GM21619 (cell line): ENCODE measurements around the gene IL34.
"Not testable (repeated sequence)": the region's sequence is repeated elsewhere in the genome, so short reads cannot be mapped to it uniquely, and the experiment has no call there.

Experiments used
- ATAC-seq: cut with Tn5 transposase; IDR thresholded peaks from one replicate; pipeline ENCODE4 v1.9.1; 2021; ENCODE audit not compliant: unreplicated experiment

Gene IL34

DNA sequence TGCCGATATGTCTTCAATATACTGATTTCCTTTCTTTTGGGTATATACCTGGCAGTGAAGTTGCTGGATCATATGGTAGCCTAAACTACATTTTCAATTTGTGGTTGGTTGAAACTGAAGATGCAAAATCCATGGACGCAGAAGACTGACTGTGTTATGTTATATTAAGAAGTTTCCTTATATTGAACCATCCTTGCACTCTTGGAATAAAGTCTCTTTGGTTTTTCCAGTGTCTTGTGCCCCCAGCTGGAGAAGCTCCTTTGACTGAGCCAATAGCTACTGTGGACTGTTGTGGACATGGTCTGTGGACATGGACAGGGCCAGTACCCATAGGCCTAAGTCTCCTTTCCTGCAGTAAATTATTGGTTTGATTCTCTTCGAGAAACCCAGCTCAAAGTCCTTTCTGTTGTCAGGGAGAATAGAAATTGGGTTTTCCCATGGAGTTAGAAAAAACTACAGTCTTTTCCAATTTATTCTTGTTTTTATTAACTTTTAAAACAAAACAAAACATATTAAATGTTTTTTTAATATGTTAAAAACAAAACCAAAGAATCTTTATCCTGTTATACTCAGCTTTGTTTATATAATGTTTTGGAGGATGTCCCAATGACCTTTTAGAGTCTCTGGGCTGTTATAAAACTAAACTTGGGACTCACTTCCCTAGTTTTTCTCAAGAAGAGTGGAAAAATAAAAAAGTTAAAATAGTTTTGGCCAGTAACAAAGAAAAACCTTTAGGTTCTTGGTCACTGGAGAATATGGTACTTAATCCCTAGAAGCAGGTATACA, 15.2 kb upstream of the IL34 start:
- no peak for ATAC-seq

DNA sequence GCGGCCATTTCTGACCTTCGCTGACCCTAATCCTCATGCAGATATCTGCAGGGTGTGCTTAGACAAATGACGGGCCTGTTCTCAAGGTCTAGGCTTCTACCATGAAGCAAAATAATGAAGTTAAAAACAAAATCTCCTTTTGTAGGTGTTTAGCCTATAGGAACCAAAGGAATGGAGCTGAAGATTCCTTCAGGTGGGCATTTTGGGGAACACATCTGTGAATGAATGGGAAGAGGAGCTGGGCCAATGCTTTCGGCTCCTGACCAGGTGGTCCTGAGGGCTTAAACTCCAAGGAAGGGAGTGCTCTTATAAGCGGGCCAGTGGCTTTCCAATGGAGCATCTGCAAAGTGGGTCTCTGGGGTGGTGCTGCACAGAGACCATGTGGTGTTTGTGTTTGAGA, 14.1 kb upstream of the IL34 start:
- ATAC-seq: no peak

GRCh38 chr16:70633617-70634016, 12.7 kb upstream of the IL34 start:
- ATAC-seq: not testable (repeated sequence)

DNA sequence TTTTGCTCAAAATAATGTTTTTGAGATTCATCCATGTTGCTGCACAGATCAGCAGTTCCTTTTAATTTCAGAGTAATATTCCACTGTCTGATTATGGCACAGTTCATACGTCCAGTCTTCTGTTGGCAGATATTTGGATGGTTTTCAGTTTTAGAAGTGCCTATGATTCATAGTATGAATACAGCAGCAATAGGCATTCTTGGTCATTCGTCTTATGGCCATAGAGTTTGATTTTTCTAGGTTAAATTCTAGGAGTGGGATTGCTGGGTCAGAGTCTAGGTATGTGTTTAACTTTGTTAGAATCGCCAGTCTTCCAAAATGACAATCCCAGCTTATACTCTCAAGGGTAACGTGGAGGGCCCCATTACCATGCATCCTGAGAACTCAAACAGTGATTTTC, 11.5 kb upstream of the IL34 start:
- ATAC-seq: no peak

DNA sequence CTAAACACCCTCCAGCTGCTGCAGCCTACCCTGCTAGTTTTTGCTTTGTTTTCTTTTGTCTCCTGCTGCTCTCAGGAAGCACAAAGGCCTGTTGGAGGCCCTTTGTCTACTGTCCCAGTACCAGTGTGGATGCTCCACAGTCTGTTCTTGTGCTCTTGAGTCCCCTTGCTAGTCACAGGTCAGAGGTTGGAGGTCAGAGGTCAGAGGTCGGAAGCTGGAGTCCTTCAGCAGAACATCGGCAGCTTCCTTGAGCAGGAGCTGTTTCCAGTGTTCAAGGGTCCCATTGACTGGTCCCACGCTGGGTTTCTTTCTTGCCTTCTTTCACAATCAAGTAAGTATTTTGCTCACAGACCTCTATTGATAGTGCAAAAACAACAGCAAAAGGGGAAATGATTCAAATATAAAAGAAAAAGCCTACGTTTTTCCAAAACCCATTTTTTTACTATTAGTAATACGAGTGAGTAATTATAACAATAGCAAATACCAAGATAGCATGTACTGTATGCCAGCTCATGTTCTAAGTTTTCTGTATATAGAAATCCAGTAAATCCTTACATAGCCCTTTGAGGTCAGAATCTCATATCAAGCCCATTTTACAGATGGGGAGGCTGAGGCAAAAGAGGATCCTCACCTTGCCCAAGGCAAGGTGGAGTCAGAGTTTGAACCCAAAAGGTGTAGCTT, 10.9 kb upstream of the IL34 start:
- no peak for ATAC-seq

GRCh38 chr16:70638814-70639792, 7.3 kb upstream of the IL34 start:
- no peak for ATAC-seq

- no peak for ATAC-seq
These were observed 3.7 kb upstream of the IL34 start for GRCh38 chr16:70642633-70643032.

GRCh38 chr16:70643264-70643663, 3.1 kb upstream of the IL34 start:
- not testable (repeated sequence) for ATAC-seq

DNA sequence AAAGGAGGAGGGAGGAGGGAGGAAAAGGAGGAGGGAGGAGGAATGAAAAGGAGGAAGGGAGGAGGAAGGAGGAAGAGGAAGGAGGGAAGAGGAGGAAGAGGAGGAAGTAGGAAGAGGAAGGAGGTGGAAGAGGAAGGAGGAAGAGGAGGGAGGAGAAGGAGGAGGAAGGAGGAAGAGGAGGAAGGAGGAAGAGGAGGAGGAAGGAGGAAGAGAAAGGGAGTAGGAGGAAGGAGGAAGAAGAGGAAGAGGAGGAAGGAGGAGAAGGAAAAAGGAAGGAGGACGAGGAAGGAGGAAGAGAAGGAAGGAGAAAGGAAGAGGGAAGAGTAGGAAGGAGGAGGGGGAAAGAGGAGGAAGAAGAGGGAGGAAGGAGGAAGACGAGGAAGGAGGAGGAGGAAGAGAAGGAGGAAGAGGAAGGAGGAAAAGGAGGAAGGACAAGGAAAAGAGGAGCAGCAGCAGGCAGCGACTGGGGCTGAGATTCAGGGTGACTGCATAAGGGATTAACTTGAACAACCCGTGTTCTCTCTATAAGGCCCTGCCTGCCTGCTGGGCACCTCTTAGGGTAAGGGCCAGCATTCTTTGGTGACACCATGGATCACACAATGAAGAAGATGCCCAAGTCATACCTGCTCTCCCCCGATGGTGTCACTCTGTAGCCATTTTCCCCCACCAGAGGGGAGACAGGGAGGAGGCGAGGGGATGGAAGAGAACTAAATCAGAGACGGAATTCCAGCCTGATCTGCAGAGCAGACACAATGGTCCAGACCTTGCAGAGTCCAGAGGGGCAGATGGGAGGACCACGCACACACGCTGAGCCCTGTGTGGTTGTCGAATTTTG, 1.4 kb upstream of the IL34 start:
- ATAC-seq: no peak

GRCh38 chr16:70647441-70648359, 1.3 kb downstream of the IL34 start:
- no peak for ATAC-seq

- ATAC-seq: no peak
These were observed 2.2 kb downstream of the IL34 start for GRCh38 chr16:70648606-70649005.

DNA sequence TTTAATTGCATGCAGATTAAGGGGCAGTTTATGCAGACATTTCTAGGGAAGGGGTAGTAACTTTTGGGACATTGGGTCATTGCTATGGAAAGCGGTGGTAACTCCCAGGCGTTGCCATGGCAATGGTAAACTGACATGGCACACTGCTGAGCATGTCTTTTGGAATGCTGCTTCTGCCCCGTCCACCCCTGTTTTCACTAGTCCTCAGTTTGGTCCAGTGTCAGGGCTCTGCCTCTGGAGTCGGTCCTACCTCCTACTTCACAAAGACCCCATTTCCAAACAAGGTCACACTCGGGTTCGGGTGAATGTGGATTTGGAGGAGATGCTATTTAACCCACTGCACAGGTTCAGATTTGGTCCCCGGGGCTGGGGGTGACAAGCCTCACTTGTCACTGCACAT, 2.9 kb downstream of the IL34 start:
- ATAC-seq: no peak

- no peak for ATAC-seq
These were observed 3.9 kb downstream of the IL34 start for GRCh38 chr16:70650216-70650615.

DNA sequence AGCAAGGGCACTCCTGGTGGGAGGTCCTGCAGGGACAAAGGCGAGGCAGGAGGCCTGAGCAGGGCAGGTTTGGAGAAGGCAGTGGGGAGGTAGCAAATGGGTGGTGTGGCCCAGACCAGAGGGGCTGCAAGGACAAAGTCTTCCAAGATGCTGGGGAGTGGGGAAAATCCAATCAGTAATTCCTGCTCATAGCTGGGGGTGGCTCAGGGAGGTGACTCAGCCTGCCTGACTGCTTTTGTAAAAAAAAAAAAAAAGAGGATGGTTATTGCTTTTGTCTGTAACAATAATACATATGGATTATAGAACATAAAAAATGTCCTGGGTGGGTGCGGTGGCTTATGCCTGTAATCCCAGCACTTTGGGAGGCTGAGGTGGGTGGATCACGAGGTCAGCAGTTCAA, 5.2 kb downstream of the IL34 start:
- no peak for ATAC-seq

DNA sequence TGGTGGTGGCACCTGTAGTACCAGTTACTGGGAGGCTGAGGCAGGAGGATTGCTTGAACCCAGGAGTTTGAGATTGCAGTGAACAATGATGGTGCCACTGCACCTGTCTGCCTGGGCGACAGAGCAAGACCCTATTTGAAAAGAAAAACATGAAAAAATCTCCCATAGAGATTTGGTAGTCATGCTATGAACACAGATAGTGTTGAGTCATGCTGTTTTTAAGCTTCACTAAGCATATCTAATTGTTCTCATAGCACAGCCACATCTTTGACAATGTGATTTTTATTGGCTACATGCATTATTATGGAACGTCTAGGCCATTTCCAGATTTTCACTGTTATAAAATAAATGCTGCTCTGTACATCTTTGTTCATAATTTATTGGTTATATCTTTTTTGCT, 6.0 kb downstream of the IL34 start:
- no peak for ATAC-seq

- ATAC-seq: no peak
These were observed 7.0 kb downstream of the IL34 start for GRCh38 chr16:70653406-70653805.

- no peak for ATAC-seq
These were observed 7.7 kb downstream of the IL34 start for GRCh38 chr16:70653809-70654771.

DNA sequence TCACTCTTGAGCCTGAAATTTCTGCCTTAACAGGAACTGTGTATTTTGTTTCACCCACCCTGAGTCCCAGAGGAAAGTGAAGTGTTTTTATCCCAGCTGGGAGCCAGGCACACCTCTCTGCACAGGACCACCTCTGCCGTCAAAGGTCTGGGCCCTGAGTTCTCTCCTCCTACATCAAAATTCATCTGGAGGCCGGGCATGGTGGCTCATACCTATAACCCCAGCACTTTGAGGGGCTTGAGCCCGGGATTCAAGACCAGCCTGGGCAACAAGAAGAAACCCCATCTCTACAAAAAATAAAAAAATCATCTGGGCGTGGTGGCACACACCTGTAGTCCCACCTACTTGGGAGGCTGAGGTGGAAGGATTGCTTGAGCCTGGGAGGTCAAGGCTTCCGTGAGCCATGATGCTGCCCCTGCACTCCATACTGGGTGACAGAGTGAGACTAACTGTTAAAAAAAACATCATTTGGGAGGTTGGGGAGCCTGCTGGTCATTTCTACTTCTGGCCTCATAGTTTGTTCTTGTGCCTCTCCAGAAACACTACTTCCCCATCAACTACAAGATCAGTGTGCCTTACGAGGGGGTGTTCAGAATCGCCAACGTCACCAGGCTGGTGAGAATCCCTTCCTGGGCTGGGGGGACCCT, 9.8 kb downstream of the IL34 start:
- ATAC-seq: no peak
